Endothelial cell of umbilical vein (primary cell): Measurements from ENCODE around the gene GAB1.
"Not testable (repeated sequence)": the region's sequence is repeated elsewhere in the genome, so short reads cannot be mapped to it uniquely, and the experiment has no call there.

ENCODE experiments used
- CTCF ChIP-seq, 2 donors: IDR thresholded peaks; 1 replicate in 1 of 2; 2 replicates in 1 of 2; pipeline ENCODE4 v1.5.1; 2011; ENCODE audit warnings: low read length in 2 of 2, mild to moderate bottlenecking in 2 of 2, moderate library complexity in 2 of 2, control low read depth in 1 of 2, inconsistent platforms in 1 of 2, low read depth in 1 of 2; ENCODE audit not compliant: insufficient read depth in 1 of 2; ENCODE audit errors: extremely low read depth in 1 of 2
- EZH2 ChIP-seq: IDR thresholded peaks from 2 replicates; pipeline ENCODE4 v1.6.1; 2012; ENCODE audit warnings: borderline replicate concordance, low read depth, mild to moderate bottlenecking, moderate library complexity, low read length, inconsistent platforms; ENCODE audit not compliant: severe bottlenecking
- FOS ChIP-seq: IDR thresholded peaks from 2 replicates; pipeline ENCODE4 v1.6.1; 2011; ENCODE audit warnings: mild to moderate bottlenecking, low read length, moderate library complexity, borderline replicate concordance; ENCODE audit not compliant: insufficient read depth
- GATA2 ChIP-seq: IDR thresholded peaks from 2 replicates; pipeline ENCODE4 v1.7.0; 2011; ENCODE audit warnings: low read depth, mild to moderate bottlenecking, moderate library complexity, mixed read lengths, low read length; ENCODE audit not compliant: insufficient read length, insufficient read depth
- JUN ChIP-seq: IDR thresholded peaks from 2 replicates; pipeline ENCODE4 v1.6.1; 2011; ENCODE audit warnings: borderline replicate concordance, low read depth; ENCODE audit not compliant: insufficient read length, insufficient read depth
- MAX ChIP-seq: IDR thresholded peaks from 2 replicates; pipeline ENCODE4 v1.6.1; 2011; ENCODE audit not compliant: insufficient read depth, insufficient read length
- MYC ChIP-seq: IDR thresholded peaks from one replicate; pipeline ENCODE4 v1.6.1; 2011; ENCODE audit warnings: mild to moderate bottlenecking, low read depth, low read length
- POLR2A ChIP-seq: IDR thresholded peaks from 2 replicates; pipeline ENCODE4 v1.6.1; 2012; ENCODE audit warnings: low read depth, mild to moderate bottlenecking, control low read depth, low read length
- POLR2AphosphoS5 ChIP-seq: IDR thresholded peaks from 2 replicates; pipeline ENCODE4 v1.6.1; 2012; ENCODE audit warnings: low read depth, mild to moderate bottlenecking, control low read depth, low read length, moderate library complexity; ENCODE audit not compliant: insufficient read depth

- not testable (repeated sequence) for TF ChIP-seq CTCF (IDR thresholded peaks at IDR 0.05; ENCODE audit: extremely low read depth in 1 of 2, insufficient read depth in 1 of 2, low read depth in 1 of 2, low read length in 2 of 2); POLR2AphosphoS5; POLR2A; FOS; MYC; EZH2; GATA2; MAX; JUN
Measured at GRCh38 chr4:143349858-143350527, 13.3 kb downstream of the GAB1 start.
